Body of pancreas (tissue), 4 donors: ENCODE results near the gene TAC3.

Experiments
- POLR2A ChIP-seq, 3 donors: fragments of 450-650 bp; IDR thresholded peaks; one replicate each; pipeline ENCODE4 v1.6.1; 2016; ENCODE audit warnings: antibody characterized with exemption in 3 of 3, mild to moderate bottlenecking in 2 of 3
- TF ChIP-seq, protein P1 (sequence below), 7 experiments: fragments of 450-650 bp in 4 of 7; fragments of 200-600 bp in 3 of 7; sonication (generic) in 3 of 7; IDR thresholded peaks; one replicate each; pipeline ENCODE4 v1.5.1; 2016 to 2019; ENCODE audit warnings: antibody characterized with exemption in 7 of 7

DNA sequence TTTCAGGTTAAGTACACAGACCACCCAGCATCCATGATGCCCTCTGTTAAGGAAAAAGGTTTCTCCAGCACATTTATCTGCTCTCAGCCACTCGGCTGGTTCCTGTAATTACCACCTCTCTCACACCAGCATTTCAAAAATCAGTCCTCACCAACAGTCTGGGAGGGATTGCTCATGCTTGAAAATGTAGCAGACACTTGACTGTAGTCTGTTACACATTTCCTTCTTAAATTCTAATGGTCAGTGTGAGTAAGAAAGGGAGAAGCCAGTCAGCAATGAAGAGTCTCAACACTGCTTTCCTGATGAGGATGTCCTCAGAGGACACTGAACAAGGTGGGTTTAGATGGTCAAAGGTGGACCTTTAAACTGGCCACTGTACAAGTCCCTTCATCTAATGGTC, 15.9 kb downstream of the TAC3 start:
- TF ChIP-seq, protein P1, sequence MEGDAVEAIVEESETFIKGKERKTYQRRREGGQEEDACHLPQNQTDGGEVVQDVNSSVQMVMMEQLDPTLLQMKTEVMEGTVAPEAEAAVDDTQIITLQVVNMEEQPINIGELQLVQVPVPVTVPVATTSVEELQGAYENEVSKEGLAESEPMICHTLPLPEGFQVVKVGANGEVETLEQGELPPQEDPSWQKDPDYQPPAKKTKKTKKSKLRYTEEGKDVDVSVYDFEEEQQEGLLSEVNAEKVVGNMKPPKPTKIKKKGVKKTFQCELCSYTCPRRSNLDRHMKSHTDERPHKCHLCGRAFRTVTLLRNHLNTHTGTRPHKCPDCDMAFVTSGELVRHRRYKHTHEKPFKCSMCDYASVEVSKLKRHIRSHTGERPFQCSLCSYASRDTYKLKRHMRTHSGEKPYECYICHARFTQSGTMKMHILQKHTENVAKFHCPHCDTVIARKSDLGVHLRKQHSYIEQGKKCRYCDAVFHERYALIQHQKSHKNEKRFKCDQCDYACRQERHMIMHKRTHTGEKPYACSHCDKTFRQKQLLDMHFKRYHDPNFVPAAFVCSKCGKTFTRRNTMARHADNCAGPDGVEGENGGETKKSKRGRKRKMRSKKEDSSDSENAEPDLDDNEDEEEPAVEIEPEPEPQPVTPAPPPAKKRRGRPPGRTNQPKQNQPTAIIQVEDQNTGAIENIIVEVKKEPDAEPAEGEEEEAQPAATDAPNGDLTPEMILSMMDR (IDR thresholded peaks at IDR 0.05): no peak
- no peak for TF ChIP-seq POLR2A (IDR thresholded peaks at IDR 0.05)
